IMR-90 (cell line): ENCODE measurements around the gene COL23A1. TPM values are rescaled to one million over a fixed set of nuclear protein-coding genes. Genes with fewer than 3 reads are reported as not detected.

Experiments
- ATAC-seq: fragments of 200-7000 bp; cut with Tn5 transposase; 2 replicates; pipeline ENCODE4 v1.9.1; 2020; ENCODE audit warnings: low read depth, mild to moderate bottlenecking, moderate library complexity
- BruUV-seq: library from RNA; stranded (reverse); fragments of 400-500 nt; replicated peaks from 2 replicates; lab custom pipeline; 2021; lab: Mats Ljungman, UMichigan
- CTCF ChIA-PET: fragments of 300-600 bp; formaldehyde crosslinking; extraction: SDS; loops from one replicate; lab custom pipeline; 2021; ENCODE audit warnings: antibody characterized with exemption; lab: Yijun Ruan, JAX
- POLR2A ChIA-PET: fragments of 300-600 bp; sonication (Branson Sonifier 250); formaldehyde crosslinking; loops from one replicate; lab custom pipeline; 2022; ENCODE audit warnings: antibody characterized with exemption; ENCODE audit not compliant: unreplicated experiment; lab: Charles Lee
- DNase-seq: peaks from one replicate; pipeline ENCODE4 v3.0.0; 2013
- H2AFZ ChIP-seq: replicated peaks from 2 replicates; pipeline ENCODE3; 2013; ENCODE audit warnings: low read length, mild to moderate bottlenecking; ENCODE audit not compliant: poor library complexity
- H2AK5ac ChIP-seq: 2 replicates; pipeline ENCODE4 v1.6.1; 2013; ENCODE audit warnings: low read depth, low read length, inconsistent platforms
- H2AK9ac ChIP-seq: replicated peaks from 2 replicates; pipeline ENCODE3; 2013; ENCODE audit warnings: mild to moderate bottlenecking, low read depth, low read length, moderate library complexity; ENCODE audit not compliant: poor library complexity
- H2BK120ac ChIP-seq: 2 replicates; pipeline ENCODE4 v1.6.1; 2013; ENCODE audit warnings: low read depth, low read length, inconsistent platforms
- H2BK15ac ChIP-seq: 3 replicates; pipeline ENCODE4 v1.6.1; 2013; ENCODE audit warnings: low read depth, low read length, inconsistent platforms
- H2BK20ac ChIP-seq: 2 replicates; pipeline ENCODE4 v1.6.1; 2013; ENCODE audit warnings: low read depth, mild to moderate bottlenecking, inconsistent platforms, low read length, moderate library complexity
- H2BK5ac ChIP-seq: 2 replicates; pipeline ENCODE4 v1.6.1; 2013; ENCODE audit warnings: mild to moderate bottlenecking, low read depth, low read length, inconsistent platforms; ENCODE audit not compliant: poor library complexity, severe bottlenecking
- H3K14ac ChIP-seq: replicated peaks from 2 replicates; pipeline ENCODE4 v1.6.1; 2013; ENCODE audit warnings: low read depth, low read length, inconsistent platforms
- H3K18ac ChIP-seq: 2 replicates; pipeline ENCODE4 v1.6.1; 2013; ENCODE audit warnings: low read depth, low read length, control low read depth
- H3K23ac ChIP-seq: 2 replicates; pipeline ENCODE4 v1.6.1; 2013; ENCODE audit warnings: low read depth, low read length, inconsistent platforms
- H3K27ac ChIP-seq: 2 replicates; pipeline ENCODE4 v1.5.1; 2013; ENCODE audit warnings: mild to moderate bottlenecking, control low read depth, low read length; ENCODE audit not compliant: insufficient read depth
- H3K27me3 ChIP-seq: 2 replicates; pipeline ENCODE4 v1.6.1; 2013; ENCODE audit warnings: low read length; ENCODE audit not compliant: control insufficient read depth, insufficient read depth
- H3K36me3 ChIP-seq: 2 replicates; pipeline ENCODE4 v1.6.1; 2013; ENCODE audit warnings: low read length, mixed read lengths; ENCODE audit not compliant: control insufficient read depth, insufficient read depth
- H3K4ac ChIP-seq: 2 replicates; pipeline ENCODE4 v1.6.1; 2013; ENCODE audit warnings: low read depth, low read length, inconsistent platforms
- H3K4me1 ChIP-seq: 2 replicates; pipeline ENCODE4 v1.6.1; 2013; ENCODE audit warnings: low read length, mixed read lengths; ENCODE audit not compliant: control insufficient read depth, insufficient read depth
- H3K4me2 ChIP-seq: 2 replicates; pipeline ENCODE4 v1.6.1; 2013; ENCODE audit warnings: low read depth, mild to moderate bottlenecking, control low read depth, low read length, moderate library complexity
- H3K4me3 ChIP-seq: 2 replicates; pipeline ENCODE4 v1.5.1; 2013; ENCODE audit warnings: low read depth, mild to moderate bottlenecking, control low read depth, low read length, moderate library complexity; ENCODE audit not compliant: insufficient read depth
- H3K56ac ChIP-seq: 2 replicates; pipeline ENCODE4 v1.6.1; 2013; ENCODE audit warnings: low read length, inconsistent platforms; ENCODE audit not compliant: insufficient read depth; ENCODE audit errors: extremely low read depth
- H3K79me1 ChIP-seq, 2 experiments: 2 replicates each; pipeline ENCODE4 v1.6.1; 2013; ENCODE audit warnings: low read length in 2 of 2, inconsistent platforms in 1 of 2, low read depth in 1 of 2
- H3K9ac ChIP-seq: 2 replicates; pipeline ENCODE4 v1.6.1; 2013; ENCODE audit warnings: low read depth, low read length, control low read depth
- H3K9me1 ChIP-seq: 2 replicates; pipeline ENCODE4 v1.6.1; 2013; ENCODE audit warnings: low read length, inconsistent platforms; ENCODE audit not compliant: insufficient read depth
- H3K9me3 ChIP-seq: 2 replicates; pipeline ENCODE4 v1.6.1; 2013; ENCODE audit warnings: low read length; ENCODE audit not compliant: control insufficient read depth, insufficient read depth
- H4K20me1 ChIP-seq: 2 replicates; pipeline ENCODE4 v1.6.1; 2013; ENCODE audit warnings: low read length, inconsistent platforms; ENCODE audit not compliant: insufficient read depth
- H4K5ac ChIP-seq: 2 replicates; pipeline ENCODE4 v1.6.1; 2013; ENCODE audit warnings: mild to moderate bottlenecking, low read depth, low read length, control low read depth
- H4K8ac ChIP-seq, 2 experiments: 2 replicates each; pipeline ENCODE4 v1.6.1; 2013; ENCODE audit warnings: low read depth in 2 of 2, low read length in 2 of 2, control low read depth in 1 of 2, inconsistent platforms in 1 of 2
- H4K91ac ChIP-seq: 2 replicates; pipeline ENCODE4 v1.6.1; 2013; ENCODE audit warnings: low read depth, low read length, inconsistent platforms; ENCODE audit not compliant: insufficient read depth
- BHLHE40 ChIP-seq: fragments of 150-350 bp; IDR thresholded peaks from 2 replicates; pipeline ENCODE4 v1.6.1; 2016; ENCODE audit warnings: mild to moderate bottlenecking, low read depth, low read length
- CEBPB ChIP-seq: IDR thresholded peaks from 2 replicates; pipeline ENCODE4 v1.6.1; 2012; ENCODE audit warnings: low read depth, low read length, improper control_type of control experiment
- CHD1 ChIP-seq: IDR thresholded peaks from 2 replicates; pipeline ENCODE4 v1.6.1; 2012; ENCODE audit warnings: low read depth, low read length, improper control_type of control experiment
- CTCF ChIP-seq: conservative IDR thresholded peaks from 2 replicates; pipeline ENCODE4 v1.5.1; 2012; ENCODE audit warnings: mild to moderate bottlenecking, low read depth, low read length, improper control_type of control experiment
- ELK1 ChIP-seq: fragments of 150-350 bp; IDR thresholded peaks from 2 replicates; pipeline ENCODE4 v1.6.1; 2016; ENCODE audit warnings: low read depth, mild to moderate bottlenecking, low read length, moderate library complexity, borderline replicate concordance
- FOS ChIP-seq: fragments of 150-350 bp; IDR thresholded peaks from 2 replicates; pipeline ENCODE4 v1.6.1; 2016; ENCODE audit warnings: low read depth, low read length
- MAFK ChIP-seq: IDR thresholded peaks from 2 replicates; pipeline ENCODE4 v1.6.1; 2012; ENCODE audit warnings: low read depth, low read length, improper control_type of control experiment
- MAZ ChIP-seq: IDR thresholded peaks from 2 replicates; pipeline ENCODE4 v1.6.1; 2012; ENCODE audit warnings: low read depth, mild to moderate bottlenecking, low read length, improper control_type of control experiment, moderate library complexity, borderline replicate concordance
- NFE2L2 ChIP-seq: fragments of 150-350 bp; IDR thresholded peaks from 2 replicates; pipeline ENCODE4 v1.6.1; 2016; ENCODE audit warnings: low read depth, mild to moderate bottlenecking, low read length
- RAD21 ChIP-seq: IDR thresholded peaks from 2 replicates; pipeline ENCODE4 v1.6.1; 2012; ENCODE audit warnings: low read length, improper control_type of control experiment
- RCOR1 ChIP-seq: IDR thresholded peaks from 2 replicates; pipeline ENCODE4 v1.6.1; 2012; ENCODE audit warnings: mild to moderate bottlenecking, low read length, improper control_type of control experiment; ENCODE audit not compliant: insufficient replicate concordance
- WGBS, 2 experiments: methylation state at CpG; one replicate each; pipeline versions ENCODE4 v1.1.5 to v1.1.7; 2013; ENCODE audit warnings: missing lambda C conversion rate in 2 of 2; ENCODE audit not compliant: insufficient read length in 1 of 2; ENCODE audit errors: extremely low coverage in 2 of 2; 5-methylcytosine and 5-hydroxymethylcytosine counted together
- dilution Hi-C: fragments of 300-500 bp; cut with HindIII; formaldehyde crosslinking; loops from one replicate; pipeline ENCODE4 v1.14.3; 2018; ENCODE audit warnings: low sequenced_read_pairs; ENCODE audit not compliant: unreplicated experiment
- in situ Hi-C: fragments of 300-500 bp; cut with MboI; formaldehyde crosslinking; loops from 3 replicates; pipeline ENCODE4 v1.14.3; 2019; ENCODE audit warnings: low sequenced_read_pairs, inconsistent platforms, mixed read lengths
- intact Hi-C: fragments of 100-400 bp; cut with micrococcal nuclease; formaldehyde crosslinking; loops from 2 replicates; pipeline ENCODE4 v1.10.0; 2022
- polyA plus RNA-seq, 3 experiments: library from polyadenylated mRNA; depleted of rRNA; stranded (reverse); fragments of >200 nt; gene quantifications; 2 replicates each; pipeline ENCODE4 v1.2.3, GENCODE V29; 2012; ENCODE audit warnings: low replicate concordance in 1 of 3
- total RNA-seq: library from RNA; depleted of rRNA; stranded (reverse); fragments of >200 nt; gene quantifications from 2 replicates; pipeline ENCODE4 v1.2.3, GENCODE V29; 2012

COL23A1 gene
- total and polyA plus RNA-seq, 2 of the 4 experiments (the other 2 are of a cell fraction) = not detected

GRCh38 chr5:178399701-178400095 is 190.5 kb downstream of the COL23A1 start:
- dilution Hi-C loops = no loop called here
- Histone ChIP-seq H4K91ac (no peak overlapping the region), H2BK5ac (no peak overlapping the region), H2AK5ac (no peak overlapping the region), H3K27me3 (no peaks in the 10 kb centered on the region; the same call in 1 of the 2 replicates), H2BK120ac (no peak overlapping the region), H3K4me1 (no peaks in the 10 kb centered on the region), H3K4me2 (no peak overlapping the region), H3K9me1 (no peaks in the 10 kb centered on the region), H4K20me1 (no peaks in the 10 kb centered on the region), H4K5ac (no peak overlapping the region), H3K56ac (no peak overlapping the region), H2BK20ac (no peak overlapping the region), H3K4me3 (no peak overlapping the region), H3K27ac (no peak overlapping the region), H3K23ac (no peak overlapping the region), H3K9me3 (peaks cover 28% of the 10 kb centered on the region), H2BK15ac (no peak overlapping the region), H2AFZ (no peak overlapping the region), H3K14ac (no peak overlapping the region), H2AK9ac (no peak overlapping the region), H3K4ac (no peak overlapping the region), H3K18ac (no peak overlapping the region), H3K36me3 (no peaks in the 10 kb centered on the region), H3K9ac (no peak overlapping the region), H3K79me1 (no peaks in the 10 kb centered on the region), H4K8ac (no peak overlapping the region)
- ChIA-PET CTCF (no interaction called here), POLR2A (no interaction called here)
- in situ Hi-C loops = no loop called here
- DNase-seq = no peak
- no peak for TF ChIP-seq MAFK
- no peak for TF ChIP-seq MAZ
- TF ChIP-seq CTCF = no peak
- no peak for TF ChIP-seq CHD1
- TF ChIP-seq RAD21 = no peak
- no peak for TF ChIP-seq NFE2L2
- TF ChIP-seq ELK1 = no peak
- no peak for TF ChIP-seq RCOR1
- TF ChIP-seq BHLHE40 = no peak
- no peak for TF ChIP-seq FOS
- TF ChIP-seq CEBPB = no peak
- intact Hi-C loops = no loop called here
- no peak for ATAC-seq
- no TSS peak for BruUV-seq
- no CpG with 5 or more reads among the region's 12 CpGs for WGBS, 2 experiments
